PC-3 (cell line): ENCODE measurements around the gene BTBD18.

Experiments
- EZH2 ChIP-seq: fragments of 300-600 bp; sonication (generic); IDR thresholded peaks from one replicate; pipeline ENCODE4 v1.6.1; 2017; ENCODE audit warnings: antibody characterized with exemption, mild to moderate bottlenecking, low read length; ENCODE audit not compliant: unreplicated experiment
- EZH2phosphoT487 ChIP-seq: fragments of 300-600 bp; sonication (generic); IDR thresholded peaks from 2 replicates; pipeline ENCODE4 v1.6.1; 2018; ENCODE audit warnings: mild to moderate bottlenecking, antibody characterized with exemption, low read length, borderline replicate concordance
- TF ChIP-seq, protein P1 (sequence below): fragments of 300-600 bp; sonication (generic); conservative IDR thresholded peaks from 2 replicates; pipeline ENCODE4 v1.5.1; 2017; ENCODE audit warnings: antibody characterized with exemption, low read depth, mild to moderate bottlenecking, low read length

DNA sequence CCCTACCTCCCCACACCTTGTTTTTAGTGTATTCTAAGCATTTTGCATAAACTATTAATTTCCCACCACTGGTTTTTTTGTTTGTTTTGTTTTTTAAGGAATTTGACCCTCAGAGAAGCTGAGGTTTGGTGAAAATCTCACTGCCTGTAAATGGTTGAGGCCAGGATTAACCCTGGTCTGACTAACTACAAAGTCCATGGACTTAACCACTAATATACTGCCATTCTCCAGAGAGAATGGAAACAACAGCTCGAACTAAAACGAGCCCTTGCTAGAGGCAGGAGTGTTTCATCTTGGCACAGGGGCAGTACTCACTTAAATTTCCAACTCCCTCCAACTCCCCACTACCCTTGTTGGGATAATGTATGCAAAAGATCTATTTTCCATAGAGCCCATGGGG lies 12.9 kb upstream of the BTBD18 start:
- TF ChIP-seq EZH2 (no peak), EZH2phosphoT487 (no peak)
- TF ChIP-seq, protein P1, sequence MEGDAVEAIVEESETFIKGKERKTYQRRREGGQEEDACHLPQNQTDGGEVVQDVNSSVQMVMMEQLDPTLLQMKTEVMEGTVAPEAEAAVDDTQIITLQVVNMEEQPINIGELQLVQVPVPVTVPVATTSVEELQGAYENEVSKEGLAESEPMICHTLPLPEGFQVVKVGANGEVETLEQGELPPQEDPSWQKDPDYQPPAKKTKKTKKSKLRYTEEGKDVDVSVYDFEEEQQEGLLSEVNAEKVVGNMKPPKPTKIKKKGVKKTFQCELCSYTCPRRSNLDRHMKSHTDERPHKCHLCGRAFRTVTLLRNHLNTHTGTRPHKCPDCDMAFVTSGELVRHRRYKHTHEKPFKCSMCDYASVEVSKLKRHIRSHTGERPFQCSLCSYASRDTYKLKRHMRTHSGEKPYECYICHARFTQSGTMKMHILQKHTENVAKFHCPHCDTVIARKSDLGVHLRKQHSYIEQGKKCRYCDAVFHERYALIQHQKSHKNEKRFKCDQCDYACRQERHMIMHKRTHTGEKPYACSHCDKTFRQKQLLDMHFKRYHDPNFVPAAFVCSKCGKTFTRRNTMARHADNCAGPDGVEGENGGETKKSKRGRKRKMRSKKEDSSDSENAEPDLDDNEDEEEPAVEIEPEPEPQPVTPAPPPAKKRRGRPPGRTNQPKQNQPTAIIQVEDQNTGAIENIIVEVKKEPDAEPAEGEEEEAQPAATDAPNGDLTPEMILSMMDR, result no peak
